Measurements from ENCODE around the gene TMEM131. TPM values are rescaled to one million over a fixed set of nuclear protein-coding genes. Genes with fewer than 3 reads are reported as not detected.

TMEM131 gene
- total RNA-seq, 2 donors from 2014 or later: 49.5 to 52.0 TPM

DNA sequence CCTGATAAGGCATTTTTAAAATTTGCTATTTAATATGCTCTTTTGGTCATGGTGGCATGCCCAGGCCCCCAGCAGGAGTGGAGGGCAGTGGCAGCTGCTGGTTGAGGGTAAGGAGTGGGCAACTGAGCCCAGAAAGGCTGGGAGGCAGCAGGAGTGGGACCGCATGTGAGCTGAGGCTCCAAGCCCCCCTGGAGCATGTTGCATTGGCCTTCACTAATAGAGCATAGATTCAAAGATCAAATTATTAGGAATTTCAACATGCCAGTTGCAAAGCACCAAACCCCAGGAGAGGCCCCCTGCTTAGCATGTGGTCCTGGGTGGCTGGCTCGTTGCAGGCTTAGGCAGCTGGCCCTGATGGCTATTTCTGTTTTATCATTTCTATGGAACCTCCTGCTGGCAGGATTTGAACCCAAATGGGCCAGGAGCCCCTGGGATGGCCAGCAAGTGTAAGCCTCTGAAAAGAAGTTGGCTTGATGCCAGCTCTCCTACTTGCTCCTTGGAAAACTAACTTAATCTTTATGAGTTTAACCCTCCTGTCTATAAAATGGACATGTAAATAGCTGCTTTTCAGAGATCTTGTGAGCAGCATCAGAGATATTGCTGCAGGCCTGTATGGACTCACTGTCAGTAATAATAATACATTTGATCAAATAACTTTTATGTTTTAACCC, 42.1 kb upstream of the TMEM131 start:
- TF ChIP-seq CTCF (IDR thresholded peaks at IDR 0.05): no peak
- DNase-seq (ENCODE audit: low spot score) (no peak), ATAC-seq (ENCODE audit: insufficient number of reproducible peaks, low FRiP score, low read depth) (no peak)
- no peaks in the 10 kb centered on the region for H3K9me3 ChIP-seq
- H3K4me3 ChIP-seq: no peak overlapping the region
- H3K27ac ChIP-seq: no peak overlapping the region
- peaks cover 9 to 11% of the 10 kb centered on the region in 2 donors for H3K4me1 ChIP-seq (ENCODE audit: control insufficient read depth in 1 of 2, low read depth in 2 of 2)
- H3K27me3 ChIP-seq (replicated peaks; ENCODE audit: insufficient read depth): no peaks in the 10 kb centered on the region
- no peaks in the 10 kb centered on the region for H3K36me3 ChIP-seq

- no peak for TF ChIP-seq CTCF (IDR thresholded peaks at IDR 0.05)
- Histone ChIP-seq H3K9me3 (no peaks in the 10 kb centered on the region), H3K4me1 (ENCODE audit: control insufficient read depth in 1 of 2, low read depth in 2 of 2) (peaks cover 9 to 11% of the 10 kb centered on the region in 2 donors), H3K27me3 (replicated peaks; ENCODE audit: insufficient read depth) (no peaks in the 10 kb centered on the region), H3K4me3 (no peak overlapping the region), H3K27ac (no peak overlapping the region), H3K36me3 (no peaks in the 10 kb centered on the region)
- no peak for DNase-seq (ENCODE audit: low spot score)
- ATAC-seq (ENCODE audit: insufficient number of reproducible peaks, low FRiP score, low read depth): no peak
Observed at GRCh38 chr2:98037206-98037605, 41.5 kb upstream of the TMEM131 start.

DNA sequence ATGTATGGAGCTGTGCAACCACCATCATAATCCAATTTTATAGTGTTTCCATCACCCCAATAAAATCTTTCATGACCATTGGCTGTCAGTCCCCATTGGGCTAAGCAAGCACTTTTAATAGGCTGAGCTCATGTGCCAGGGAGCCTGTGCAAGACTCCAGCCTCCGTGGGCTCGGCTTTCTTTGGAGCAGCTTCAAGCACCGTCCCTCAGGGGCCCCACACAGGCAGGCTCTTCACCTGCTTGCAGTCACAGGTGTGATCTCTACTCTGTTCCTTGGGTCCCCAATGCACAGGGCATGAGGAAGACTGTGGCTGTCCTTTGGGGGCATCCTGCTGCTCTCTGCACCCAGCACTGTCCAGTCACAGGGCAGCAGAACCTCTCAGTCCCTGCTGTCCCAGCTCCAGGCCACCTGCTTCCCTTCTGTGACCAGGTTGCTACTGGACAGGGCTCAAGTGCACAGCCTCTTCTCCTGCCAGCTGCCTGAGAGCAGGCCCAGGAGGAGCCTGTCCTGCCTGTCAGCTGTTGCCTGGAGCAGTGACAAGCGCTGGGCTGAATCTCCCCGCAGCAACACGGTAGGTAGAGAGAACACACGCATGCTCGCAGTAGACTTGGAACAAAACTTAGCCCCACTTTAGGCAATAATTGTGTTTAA, 40.7 kb upstream of the TMEM131 start:
- no peaks in the 10 kb centered on the region for H3K36me3 ChIP-seq
- peaks cover 9 to 11% of the 10 kb centered on the region in 2 donors for H3K4me1 ChIP-seq (ENCODE audit: control insufficient read depth in 1 of 2, low read depth in 2 of 2)
- H3K4me3 ChIP-seq: no peak overlapping the region
- ATAC-seq (ENCODE audit: insufficient number of reproducible peaks, low FRiP score, low read depth): no peak
- no peak overlapping the region for H3K27ac ChIP-seq
- no peak for TF ChIP-seq CTCF (IDR thresholded peaks at IDR 0.05)
- no peak for DNase-seq (ENCODE audit: low spot score)
- H3K27me3 ChIP-seq (replicated peaks; ENCODE audit: insufficient read depth): no peaks in the 10 kb centered on the region
- no peaks in the 10 kb centered on the region for H3K9me3 ChIP-seq

- H3K27ac ChIP-seq: no peak overlapping the region
- H3K4me3 ChIP-seq: no peak overlapping the region
- no peaks in the 10 kb centered on the region for H3K9me3 ChIP-seq
- no peak for DNase-seq (ENCODE audit: low spot score)
- H3K36me3 ChIP-seq: no peaks in the 10 kb centered on the region
- peaks cover 9 to 11% of the 10 kb centered on the region in 2 donors for H3K4me1 ChIP-seq (ENCODE audit: control insufficient read depth in 1 of 2, low read depth in 2 of 2)
- no peaks in the 10 kb centered on the region for H3K27me3 ChIP-seq (replicated peaks; ENCODE audit: insufficient read depth)
- ATAC-seq (ENCODE audit: insufficient number of reproducible peaks, low FRiP score, low read depth): no peak
- TF ChIP-seq CTCF (IDR thresholded peaks at IDR 0.05): no peak
Observed at GRCh38 chr2:98034745-98035144, 39.0 kb upstream of the TMEM131 start.

GRCh38 chr2:98032086-98032485, 36.3 kb upstream of the TMEM131 start:
- Histone ChIP-seq H3K27ac (no peak overlapping the region), H3K9me3 (no peaks in the 10 kb centered on the region), H3K4me3 (no peak overlapping the region), H3K27me3 (replicated peaks; ENCODE audit: insufficient read depth) (no peaks in the 10 kb centered on the region), H3K36me3 (no peaks in the 10 kb centered on the region), H3K4me1 (ENCODE audit: control insufficient read depth in 1 of 2, low read depth in 2 of 2) (peaks cover 0 to 4% of the 10 kb centered on the region in 2 donors)
- DNase-seq (ENCODE audit: low spot score) (no peak), ATAC-seq (ENCODE audit: insufficient number of reproducible peaks, low FRiP score, low read depth) (no peak)
- no peak for TF ChIP-seq CTCF (IDR thresholded peaks at IDR 0.05)

Measured in thoracic aorta (tissue), 2 donors.